Measurements from ENCODE around the gene DUS4L.

The DUS4L gene

GRCh38 chr7:107584716-107585115 lies 20.9 kb downstream of the DUS4L start:
- no peak for TF ChIP-seq CTCF (IDR thresholded peaks at IDR 0.05; ENCODE audit: poor library complexity, severe bottlenecking)
- Histone ChIP-seq H3K36me3 (ENCODE audit: low read depth) (peaks cover 64% of the 10 kb centered on the region), H3K27me3 (ENCODE audit: insufficient read depth, poor library complexity, severe bottlenecking) (no peaks in the 10 kb centered on the region), H3K9me3 (ENCODE audit: severe bottlenecking) (no peaks in the 10 kb centered on the region), H3K4me3 (ENCODE audit: severe bottlenecking) (no peak overlapping the region), H3K27ac (ENCODE audit: poor library complexity, severe bottlenecking) (no peak overlapping the region), H3K4me1 (ENCODE audit: insufficient read depth, poor library complexity, severe bottlenecking) (peaks cover 14% of the 10 kb centered on the region)
- DNase-seq (ENCODE audit: low spot score) (no peak), ATAC-seq (ENCODE audit: low read depth) (no peak)

- no peak for ATAC-seq (ENCODE audit: low read depth)
- Histone ChIP-seq H3K27me3 (ENCODE audit: insufficient read depth, poor library complexity, severe bottlenecking) (no peaks in the 10 kb centered on the region), H3K27ac (ENCODE audit: poor library complexity, severe bottlenecking) (no peak overlapping the region)
Measured at GRCh38 chr7:107588529-107589130, 24.9 kb downstream of the DUS4L start.

GRCh38 chr7:107591421-107591820 lies 27.6 kb downstream of the DUS4L start:
- no peak overlapping the region for H3K27ac ChIP-seq (ENCODE audit: poor library complexity, severe bottlenecking)
- H3K4me3 ChIP-seq (ENCODE audit: severe bottlenecking) = no peak overlapping the region
- no peak for DNase-seq (ENCODE audit: low spot score)
- H3K36me3 ChIP-seq (ENCODE audit: low read depth) = peaks cover 41% of the 10 kb centered on the region
- ATAC-seq (ENCODE audit: low read depth) = no peak
- H3K4me1 ChIP-seq (ENCODE audit: insufficient read depth, poor library complexity, severe bottlenecking) = peaks cover 18% of the 10 kb centered on the region
- H3K9me3 ChIP-seq (ENCODE audit: severe bottlenecking) = no peaks in the 10 kb centered on the region
- no peaks in the 10 kb centered on the region for H3K27me3 ChIP-seq (ENCODE audit: insufficient read depth, poor library complexity, severe bottlenecking)
- no peak for TF ChIP-seq CTCF (IDR thresholded peaks at IDR 0.05; ENCODE audit: poor library complexity, severe bottlenecking)

More at GRCh38 chr7:107588529-107589130, 24.9 kb downstream of the DUS4L start:
- Histone ChIP-seq H3K9me3 (ENCODE audit: severe bottlenecking) (no peaks in the 10 kb centered on the region), H3K4me3 (ENCODE audit: severe bottlenecking) (no peak overlapping the region), H3K4me1 (ENCODE audit: insufficient read depth, poor library complexity, severe bottlenecking) (no peaks in the 10 kb centered on the region), H3K36me3 (ENCODE audit: low read depth) (peaks cover 48% of the 10 kb centered on the region)
- TF ChIP-seq CTCF (IDR thresholded peaks at IDR 0.05; ENCODE audit: poor library complexity, severe bottlenecking) = no peak
- DNase-seq (ENCODE audit: low spot score) = no peak

GRCh38 chr7:107592361-107593024 lies 28.7 kb downstream of the DUS4L start:
- H3K27me3 ChIP-seq (ENCODE audit: insufficient read depth, poor library complexity, severe bottlenecking) = no peaks in the 10 kb centered on the region
- no peak for ATAC-seq (ENCODE audit: low read depth)
- peaks cover 23% of the 10 kb centered on the region for H3K4me1 ChIP-seq (ENCODE audit: insufficient read depth, poor library complexity, severe bottlenecking)
- H3K9me3 ChIP-seq (ENCODE audit: severe bottlenecking) = no peaks in the 10 kb centered on the region
- H3K36me3 ChIP-seq (ENCODE audit: low read depth) = peaks cover 38% of the 10 kb centered on the region
- no peak for TF ChIP-seq CTCF (IDR thresholded peaks at IDR 0.05; ENCODE audit: poor library complexity, severe bottlenecking)
- H3K27ac ChIP-seq (ENCODE audit: poor library complexity, severe bottlenecking) = peak overlapping the region; percentile 96
- no peak overlapping the region for H3K4me3 ChIP-seq (ENCODE audit: severe bottlenecking)
- DNase-seq (ENCODE audit: low spot score) = no peak

- H3K27me3 ChIP-seq (ENCODE audit: insufficient read depth, poor library complexity, severe bottlenecking) = no peaks in the 10 kb centered on the region
- peaks cover 37% of the 10 kb centered on the region for H3K36me3 ChIP-seq (ENCODE audit: low read depth)
- peak overlapping the region; percentile 96 for H3K27ac ChIP-seq (ENCODE audit: poor library complexity, severe bottlenecking)
- no peak for ATAC-seq (ENCODE audit: low read depth)
- H3K4me3 ChIP-seq (ENCODE audit: severe bottlenecking) = no peak overlapping the region
- H3K4me1 ChIP-seq (ENCODE audit: insufficient read depth, poor library complexity, severe bottlenecking) = peaks cover 23% of the 10 kb centered on the region
- H3K9me3 ChIP-seq (ENCODE audit: severe bottlenecking) = no peaks in the 10 kb centered on the region
- DNase-seq (ENCODE audit: low spot score) = no peak
- TF ChIP-seq CTCF (IDR thresholded peaks at IDR 0.05; ENCODE audit: poor library complexity, severe bottlenecking) = no peak
Measured at GRCh38 chr7:107593025-107593410, 29.2 kb downstream of the DUS4L start.

All from RWPE2 (cell line).